CD4-positive, alpha-beta T cell treated with Interferon gamma for 1 hour (primary cell): Measurements from ENCODE around the gene IRGQ.
A peak's percentile ranks its signal among the peaks of the same experiment; 100 is the strongest.
"Not testable (repeated sequence)": the region's sequence is repeated elsewhere in the genome, so short reads cannot be mapped to it uniquely, and the experiment has no call there.

Experiments used
- DNase-seq: peaks from one replicate; pipeline ENCODE4 v3.0.0-alpha.2; 2020

IRGQ gene

GRCh38 chr19:43595999-43596841 is at the start of gene IRGQ, which contains the start of gene ZNF576:
Gene IRGQ, minus strand, starts transcription at chr19:43596134. Its CDS starts 796 bp downstream, at chr19:43595338.
Gene ZNF576, plus strand, starts transcription at chr19:43596595. Its CDS starts 514 bp downstream, at chr19:43597109.
- DNase-seq, result peak; percentile 100

GRCh38 chr19:43644181-43644580 is 48.2 kb upstream of the IRGQ start:
- DNase-seq, result no peak

GRCh38 chr19:43643326-43643725 is 47.4 kb upstream of the IRGQ start:
- no peak for DNase-seq

GRCh38 chr19:43642531-43642930 is 46.6 kb upstream of the IRGQ start:
- DNase-seq, result no peak

- DNase-seq, result no peak
Measured at GRCh38 chr19:43641333-43641732, 45.4 kb upstream of the IRGQ start.

- DNase-seq, result no peak
Measured at GRCh38 chr19:43640424-43640757, 44.5 kb upstream of the IRGQ start.

GRCh38 chr19:43639519-43640423 is 43.8 kb upstream of the IRGQ start, which contains the start of gene CADM4:
Gene CADM4, minus strand, starts transcription at chr19:43639850. Its CDS starts 60 bp downstream, at chr19:43639790.
- DNase-seq, result peak; percentile 57

GRCh38 chr19:43638995-43639518 is 43.1 kb upstream of the IRGQ start:
- no peak for DNase-seq

GRCh38 chr19:43638214-43638994 is 42.5 kb upstream of the IRGQ start:
- DNase-seq, result peak; percentile 9

- no peak for DNase-seq
Measured at GRCh38 chr19:43636121-43636683, 40.3 kb upstream of the IRGQ start.

GRCh38 chr19:43635561-43635940 is 39.6 kb upstream of the IRGQ start:
- DNase-seq, result not testable (repeated sequence)

- DNase-seq, result no peak
Measured at GRCh38 chr19:43634872-43635560, 39.1 kb upstream of the IRGQ start.

- no peak for DNase-seq
Measured at GRCh38 chr19:43634506-43634871, 38.6 kb upstream of the IRGQ start.

GRCh38 chr19:43634068-43634467 is 38.1 kb upstream of the IRGQ start:
- no peak for DNase-seq

- no peak for DNase-seq
Measured at GRCh38 chr19:43633520-43633919, 37.6 kb upstream of the IRGQ start.

GRCh38 chr19:43631491-43631890 is 35.6 kb upstream of the IRGQ start:
- DNase-seq, result no peak

GRCh38 chr19:43628646-43629326 is 32.9 kb upstream of the IRGQ start:
- DNase-seq, result no peak

- no peak for DNase-seq
Measured at GRCh38 chr19:43626838-43627237, 30.9 kb upstream of the IRGQ start.

- no peak for DNase-seq
Measured at GRCh38 chr19:43625918-43626579, 30.1 kb upstream of the IRGQ start.

- DNase-seq, result peak; percentile 86
Measured at GRCh38 chr19:43624933-43625332, 29.0 kb upstream of the IRGQ start.
